Measurements from ENCODE around the gene GSTA3.
A peak's percentile ranks its signal among the peaks of the same experiment; 100 is the strongest.

Gene GSTA3

GRCh38 chr6:52929321-52930164 lies 20.0 kb upstream of the GSTA3 start:
- Histone ChIP-seq H3K4me1 (ENCODE audit: low read length) (no peaks in the 10 kb centered on the region), H3K4me2 (ENCODE audit: low read depth, low read length) (no peak overlapping the region), H3K79me2 (ENCODE audit: low read length) (no peaks in the 10 kb centered on the region), H4K20me1 (ENCODE audit: insufficient read depth, low read length) (no peaks in the 10 kb centered on the region), H3K9ac (ENCODE audit: low read length) (no peak overlapping the region), H3K27me3 (replicated peaks; ENCODE audit: insufficient read depth, low read length) (no peaks in the 10 kb centered on the region), H3K9me2 (replicated peaks; ENCODE audit: insufficient read depth, low read length) (no peaks in the 10 kb centered on the region), H3K36me3 (replicated peaks; ENCODE audit: insufficient read depth, low read length) (no peaks in the 10 kb centered on the region), H3F3A (ENCODE audit: insufficient read depth, low read length) (no peaks in the 10 kb centered on the region), H3K4me3 (ENCODE audit: low read length) (no peak overlapping the region), H2AFZ (ENCODE audit: low read length) (no peak overlapping the region), H3K9me3 (replicated peaks; ENCODE audit: insufficient read depth, low read length) (no peaks in the 10 kb centered on the region), H3K27ac (ENCODE audit: low read length) (no peak overlapping the region)
- TF ChIP-seq, protein P1, sequence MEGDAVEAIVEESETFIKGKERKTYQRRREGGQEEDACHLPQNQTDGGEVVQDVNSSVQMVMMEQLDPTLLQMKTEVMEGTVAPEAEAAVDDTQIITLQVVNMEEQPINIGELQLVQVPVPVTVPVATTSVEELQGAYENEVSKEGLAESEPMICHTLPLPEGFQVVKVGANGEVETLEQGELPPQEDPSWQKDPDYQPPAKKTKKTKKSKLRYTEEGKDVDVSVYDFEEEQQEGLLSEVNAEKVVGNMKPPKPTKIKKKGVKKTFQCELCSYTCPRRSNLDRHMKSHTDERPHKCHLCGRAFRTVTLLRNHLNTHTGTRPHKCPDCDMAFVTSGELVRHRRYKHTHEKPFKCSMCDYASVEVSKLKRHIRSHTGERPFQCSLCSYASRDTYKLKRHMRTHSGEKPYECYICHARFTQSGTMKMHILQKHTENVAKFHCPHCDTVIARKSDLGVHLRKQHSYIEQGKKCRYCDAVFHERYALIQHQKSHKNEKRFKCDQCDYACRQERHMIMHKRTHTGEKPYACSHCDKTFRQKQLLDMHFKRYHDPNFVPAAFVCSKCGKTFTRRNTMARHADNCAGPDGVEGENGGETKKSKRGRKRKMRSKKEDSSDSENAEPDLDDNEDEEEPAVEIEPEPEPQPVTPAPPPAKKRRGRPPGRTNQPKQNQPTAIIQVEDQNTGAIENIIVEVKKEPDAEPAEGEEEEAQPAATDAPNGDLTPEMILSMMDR (IDR thresholded peaks at IDR 0.05; ENCODE audit: low read length) = no peak
- TF ChIP-seq EZH2 (optimal IDR thresholded peaks at IDR 0.05; ENCODE audit: low read depth, low read length) = no peak
- no peak for TF ChIP-seq EZH2phosphoT487 (IDR thresholded peaks at IDR 0.05; ENCODE audit: low read length)
- DNase-seq = peak; percentile 38

DNA sequence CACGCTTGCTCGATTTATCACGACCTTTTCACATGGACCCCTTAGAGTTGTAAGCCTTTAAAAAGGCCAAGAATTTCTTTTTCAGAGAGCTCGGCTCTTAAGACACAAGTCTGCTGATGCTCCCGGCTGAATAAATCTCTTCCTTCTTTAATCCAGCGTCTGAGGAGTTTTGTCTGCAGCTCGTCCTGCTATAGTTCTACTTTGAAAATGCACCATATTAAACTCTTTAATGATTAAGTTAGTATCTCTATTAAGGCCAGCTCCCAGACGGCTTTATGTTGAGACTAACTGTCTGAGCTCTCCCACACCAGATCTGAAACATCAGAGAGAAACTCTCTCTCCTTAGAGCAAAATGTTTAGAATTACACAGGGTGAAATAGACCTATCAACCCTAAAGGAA lies 18.0 kb upstream of the GSTA3 start:
- H3K36me3 ChIP-seq (replicated peaks; ENCODE audit: insufficient read depth, low read length) = no peaks in the 10 kb centered on the region
- no peak for DNase-seq
- H3K4me1 ChIP-seq (ENCODE audit: low read length) = no peaks in the 10 kb centered on the region
- no peaks in the 10 kb centered on the region for H3F3A ChIP-seq (ENCODE audit: insufficient read depth, low read length)
- TF ChIP-seq, protein P1 (IDR thresholded peaks at IDR 0.05; ENCODE audit: low read length) = no peak
- TF ChIP-seq EZH2 (optimal IDR thresholded peaks at IDR 0.05; ENCODE audit: low read depth, low read length) (no peak), EZH2phosphoT487 (IDR thresholded peaks at IDR 0.05; ENCODE audit: low read length) (no peak)
- H3K9me3 ChIP-seq (replicated peaks; ENCODE audit: insufficient read depth, low read length) = no peaks in the 10 kb centered on the region
- no peak overlapping the region for H2AFZ ChIP-seq (ENCODE audit: low read length)
- no peak overlapping the region for H3K4me2 ChIP-seq (ENCODE audit: low read depth, low read length)
- no peak overlapping the region for H3K4me3 ChIP-seq (ENCODE audit: low read length)
- no peaks in the 10 kb centered on the region for H3K9me2 ChIP-seq (replicated peaks; ENCODE audit: insufficient read depth, low read length)
- H3K27me3 ChIP-seq (replicated peaks; ENCODE audit: insufficient read depth, low read length) = no peaks in the 10 kb centered on the region
- H3K27ac ChIP-seq (ENCODE audit: low read length) = no peak overlapping the region
- no peaks in the 10 kb centered on the region for H3K79me2 ChIP-seq (ENCODE audit: low read length)
- H3K9ac ChIP-seq (ENCODE audit: low read length) = no peak overlapping the region
- no peaks in the 10 kb centered on the region for H4K20me1 ChIP-seq (ENCODE audit: insufficient read depth, low read length)

GRCh38 chr6:52925919-52926792 lies 16.7 kb upstream of the GSTA3 start:
- Histone ChIP-seq H3K79me2 (ENCODE audit: low read length) (no peaks in the 10 kb centered on the region), H3K4me3 (ENCODE audit: low read length) (no peak overlapping the region), H3K4me1 (ENCODE audit: low read length) (no peaks in the 10 kb centered on the region), H3K27ac (ENCODE audit: low read length) (no peak overlapping the region), H4K20me1 (ENCODE audit: insufficient read depth, low read length) (no peaks in the 10 kb centered on the region), H3K27me3 (replicated peaks; ENCODE audit: insufficient read depth, low read length) (no peaks in the 10 kb centered on the region), H3F3A (ENCODE audit: insufficient read depth, low read length) (no peaks in the 10 kb centered on the region), H3K9me3 (replicated peaks; ENCODE audit: insufficient read depth, low read length) (no peaks in the 10 kb centered on the region), H2AFZ (ENCODE audit: low read length) (no peak overlapping the region), H3K4me2 (ENCODE audit: low read depth, low read length) (no peak overlapping the region), H3K36me3 (replicated peaks; ENCODE audit: insufficient read depth, low read length) (no peaks in the 10 kb centered on the region), H3K9me2 (replicated peaks; ENCODE audit: insufficient read depth, low read length) (no peaks in the 10 kb centered on the region), H3K9ac (ENCODE audit: low read length) (no peak overlapping the region)
- no peak for DNase-seq
- TF ChIP-seq, protein P1 (IDR thresholded peaks at IDR 0.05; ENCODE audit: low read length) = no peak
- TF ChIP-seq EZH2 (optimal IDR thresholded peaks at IDR 0.05; ENCODE audit: low read depth, low read length) (no peak), EZH2phosphoT487 (IDR thresholded peaks at IDR 0.05; ENCODE audit: low read length) (no peak)

All from MM.1S (cell line).